A549 (cell line): Measurements from ENCODE around the gene PID1. TPM values are rescaled to one million over a fixed set of nuclear protein-coding genes. Genes with fewer than 3 reads are reported as not detected.

Experiments
- ATAC-seq, 2 experiments: fragments of 200-7000 bp in 1 of 2; fragments of >200 bp in 1 of 2; cut with Nextera tagmentation in 1 of 2; cut with Tn5 transposase in 1 of 2; 3 replicates each; pipeline versions ENCODE4 v1.8.0 to v1.9.1; 2018 to 2020; ENCODE audit warnings: mild to moderate bottlenecking in 1 of 2, moderate library complexity in 1 of 2
- CTCF ChIA-PET: fragments of 300-600 bp; sonication (Branson Sonifier 250); formaldehyde crosslinking; extraction: SDS; loops from one replicate; lab custom pipeline; 2021; ENCODE audit warnings: antibody characterized with exemption, inconsistent platforms; lab: Yijun Ruan, JAX
- POLR2A ChIA-PET: fragments of 350-600 bp; formaldehyde crosslinking; extraction: SDS; loops from one replicate; lab custom pipeline; 2021; ENCODE audit warnings: antibody characterized with exemption, inconsistent platforms; lab: Yijun Ruan, JAX
- DNase-seq, 2 experiments: peaks; one replicate each; pipeline versions ENCODE4 v3.0.0 to v3.0.0-alpha.2; 2011 to 2016; ENCODE audit warnings: low read depth in 1 of 2, low spot score in 1 of 2
- FAIRE-seq: peaks from 2 replicates; lab custom pipeline; 2011; peaks lifted over from hg19 to GRCh38; lab: Jason Lieb, UNC
- H3K27ac ChIP-seq, 2 experiments: fragments of >200 bp; sonication (Bioruptor Twin); formaldehyde crosslinking; 3 replicates each; pipeline ENCODE4 v1.5.1; 2016 to 2017
- H3K4me1 ChIP-seq: fragments of >200 bp; sonication (Bioruptor Twin); formaldehyde crosslinking; 3 replicates; pipeline ENCODE4 v1.6.1; 2016
- H3K4me2 ChIP-seq: fragments of >200 bp; sonication (Bioruptor Twin); formaldehyde crosslinking; 3 replicates; pipeline ENCODE4 v1.6.1; 2016
- H3K4me3 ChIP-seq: fragments of >200 bp; sonication (Bioruptor Twin); formaldehyde crosslinking; 3 replicates; pipeline ENCODE4 v1.5.1; 2016
- H3K9me3 ChIP-seq: fragments of >200 bp; sonication (Bioruptor Twin); formaldehyde crosslinking; 3 replicates; pipeline ENCODE4 v1.6.1; 2016
- BCL3 ChIP-seq: fragments of >200 bp; sonication (Bioruptor Twin); formaldehyde crosslinking; IDR thresholded peaks from 3 replicates; pipeline ENCODE4 v1.6.1; 2016
- BHLHE40 ChIP-seq: IDR thresholded peaks from 2 replicates; pipeline ENCODE4 v1.6.1; 2012; ENCODE audit warnings: low read depth, low read length, inconsistent platforms
- CEBPB ChIP-seq, 2 experiments: fragments of >200 bp in 1 of 2; sonication (Bioruptor Twin) in 1 of 2; formaldehyde crosslinking in 1 of 2; IDR thresholded peaks; 2 replicates each; pipeline ENCODE4 v1.6.1; 2012 to 2016
- CHD2 ChIP-seq: fragments of 150-350 bp; IDR thresholded peaks from 2 replicates; pipeline ENCODE4 v1.6.1; 2014; ENCODE audit warnings: low read length; ENCODE audit not compliant: partially characterized antibody
- CHD4 ChIP-seq: fragments of 200-600 bp; sonication (generic); IDR thresholded peaks from 2 replicates; pipeline ENCODE4 v1.6.1; 2016; ENCODE audit warnings: antibody characterized with exemption, mild to moderate bottlenecking, borderline replicate concordance
- EP300 ChIP-seq, 2 experiments: fragments of >200 bp; sonication (Bioruptor Twin); formaldehyde crosslinking; IDR thresholded peaks; 2 replicates in 1 of 2; 3 replicates in 1 of 2; pipeline ENCODE4 v1.6.1; 2016 to 2017
- ESRRA ChIP-seq: fragments of 150-350 bp; IDR thresholded peaks from 2 replicates; pipeline ENCODE4 v1.6.1; 2014; ENCODE audit warnings: mild to moderate bottlenecking, low read length, borderline replicate concordance
- GATA3 ChIP-seq: IDR thresholded peaks from 2 replicates; pipeline ENCODE4 v1.6.1; 2012; ENCODE audit warnings: borderline replicate concordance
- HOXB5 ChIP-seq: fragments of 250-450 bp; sonication (Bioruptor Pico); IDR thresholded peaks from 2 replicates; pipeline ENCODE4 v1.5.0; 2020; ENCODE audit warnings: mild to moderate bottlenecking, moderate library complexity
- KDM1A ChIP-seq: fragments of 200-600 bp; sonication (generic); IDR thresholded peaks from 2 replicates; pipeline ENCODE4 v1.6.1; 2016; ENCODE audit warnings: low read depth, mild to moderate bottlenecking
- NPAS2 ChIP-seq: fragments of 250-450 bp; sonication (Bioruptor Pico); IDR thresholded peaks from 2 replicates; pipeline ENCODE4 v1.8.0; 2022; ENCODE audit warnings: mild to moderate bottlenecking, moderate library complexity, borderline replicate concordance
- NR3C1 ChIP-seq: fragments of >200 bp; sonication (Bioruptor Twin); formaldehyde crosslinking; IDR thresholded peaks from 3 replicates; pipeline ENCODE4 v1.6.1; 2017
- RAD21 ChIP-seq, 2 experiments: fragments of >200 bp in 1 of 2; sonication (Bioruptor Twin) in 1 of 2; formaldehyde crosslinking in 1 of 2; IDR thresholded peaks in 1 of 2; conservative IDR thresholded peaks in 1 of 2; 2 replicates in 1 of 2; 3 replicates in 1 of 2; pipeline ENCODE4 v1.6.1; 2012 to 2018; ENCODE audit warnings: inconsistent platforms in 1 of 2
- RARB ChIP-seq: fragments of 250-450 bp; sonication (Bioruptor Pico); IDR thresholded peaks from 2 replicates; pipeline ENCODE4 v1.8.0; 2021; ENCODE audit warnings: mild to moderate bottlenecking, moderate library complexity
- RFX5 ChIP-seq: fragments of 450-650 bp; IDR thresholded peaks from 2 replicates; pipeline ENCODE4 v1.7.1; 2014; ENCODE audit warnings: antibody characterized with exemption, mild to moderate bottlenecking, moderate library complexity
- ZC3H11A ChIP-seq: fragments of 450-650 bp; IDR thresholded peaks from 2 replicates; pipeline ENCODE4 v1.6.1; 2014; ENCODE audit warnings: antibody characterized with exemption, mild to moderate bottlenecking
- WGBS: methylation state at CpG from one replicate; pipeline ENCODE4 v1.1.6; 2017; ENCODE audit errors: missing lambda C conversion rate; 5-methylcytosine and 5-hydroxymethylcytosine counted together
- polyA plus RNA-seq, 4 experiments: library from polyadenylated mRNA; depleted of rRNA in 3 of 4; stranded (reverse); fragments of >200 nt; fragmentation: RNase III in 1 of 4; extraction: RNeasy Plus Mini Kit Qiagen cat#74134 plus additional on column Dnase treatment in 1 of 4; gene quantifications; 2 replicates in 3 of 4; 3 replicates in 1 of 4; pipeline ENCODE4 v1.2.3, GENCODE V29; 2011 to 2017
- TF ChIP-seq, protein P1 (sequence below): fragments of 450-650 bp; IDR thresholded peaks from 2 replicates; pipeline ENCODE4 v1.6.1; 2014; ENCODE audit warnings: antibody characterized with exemption
- TF ChIP-seq, protein P2 (sequence below): fragments of >200 bp; sonication (Bioruptor Twin); formaldehyde crosslinking; IDR thresholded peaks from 3 replicates; pipeline ENCODE4 v1.5.1; 2016
- TF ChIP-seq, protein P3 (sequence below): fragments of 150-350 bp; IDR thresholded peaks from 2 replicates; pipeline ENCODE4 v1.6.1; 2014; ENCODE audit warnings: low read depth, mild to moderate bottlenecking, low read length

PID1 gene
- polyA plus RNA-seq, 2 of the 4 experiments (the other 2 are of a cell fraction) = 0.75 to 2.7 TPM

- no peak for TF ChIP-seq CHD4
- TF ChIP-seq RARB (CRISPR knock-in tag) = no peak
- no peak for TF ChIP-seq ZC3H11A
- TF ChIP-seq, protein P1, sequence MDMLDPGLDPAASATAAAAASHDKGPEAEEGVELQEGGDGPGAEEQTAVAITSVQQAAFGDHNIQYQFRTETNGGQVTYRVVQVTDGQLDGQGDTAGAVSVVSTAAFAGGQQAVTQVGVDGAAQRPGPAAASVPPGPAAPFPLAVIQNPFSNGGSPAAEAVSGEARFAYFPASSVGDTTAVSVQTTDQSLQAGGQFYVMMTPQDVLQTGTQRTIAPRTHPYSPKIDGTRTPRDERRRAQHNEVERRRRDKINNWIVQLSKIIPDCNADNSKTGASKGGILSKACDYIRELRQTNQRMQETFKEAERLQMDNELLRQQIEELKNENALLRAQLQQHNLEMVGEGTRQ = no peak
- TF ChIP-seq KDM1A = no peak
- TF ChIP-seq, all 56 proteins: peak for 0
These were observed 197.2 kb downstream of the PID1 start (continued) for GRCh38 chr2:229073935-229074334.

DNA sequence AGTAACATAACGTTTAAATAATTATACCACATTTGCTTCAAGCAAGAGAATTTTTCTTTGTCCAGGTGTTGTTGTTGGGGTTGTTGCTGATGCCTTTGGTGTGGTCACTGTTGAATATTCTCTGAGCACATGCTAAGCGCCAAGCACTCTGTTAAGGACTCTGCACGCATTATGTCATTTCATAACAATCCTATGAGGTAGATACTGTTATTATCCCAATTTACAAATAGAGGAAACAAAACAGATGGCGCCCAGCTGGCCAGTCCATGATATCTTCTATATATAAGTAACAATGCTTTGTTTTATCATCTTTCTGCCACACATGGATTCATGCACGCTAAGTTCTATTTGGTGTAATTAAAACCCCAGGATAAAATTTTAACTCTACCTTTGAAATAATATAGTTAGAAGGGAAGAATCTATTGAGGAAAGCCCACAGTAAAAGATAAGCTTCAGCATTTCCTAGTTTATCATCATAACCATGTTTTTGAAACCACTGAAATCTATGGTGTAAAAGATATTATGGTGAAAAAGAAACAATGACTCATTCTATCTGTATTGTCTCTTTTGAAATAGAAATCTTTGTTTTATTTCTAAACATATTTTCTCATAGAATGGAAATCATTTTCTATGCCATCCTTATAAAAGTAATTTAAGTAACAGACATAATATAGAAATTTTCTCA, 199.7 kb downstream of the PID1 start:
- Histone ChIP-seq H3K4me1 (no peaks in the 10 kb centered on the region), H3K9me3 (no peaks in the 10 kb centered on the region), H3K4me3 (no peak overlapping the region), H3K27ac (no peak overlapping the region), H3K4me2 (no peak overlapping the region)
- ATAC-seq (no peak), FAIRE-seq (no peak), DNase-seq (no peak)
- ChIA-PET POLR2A (no interaction called here), CTCF (no interaction called here)
- TF ChIP-seq, protein P2, sequence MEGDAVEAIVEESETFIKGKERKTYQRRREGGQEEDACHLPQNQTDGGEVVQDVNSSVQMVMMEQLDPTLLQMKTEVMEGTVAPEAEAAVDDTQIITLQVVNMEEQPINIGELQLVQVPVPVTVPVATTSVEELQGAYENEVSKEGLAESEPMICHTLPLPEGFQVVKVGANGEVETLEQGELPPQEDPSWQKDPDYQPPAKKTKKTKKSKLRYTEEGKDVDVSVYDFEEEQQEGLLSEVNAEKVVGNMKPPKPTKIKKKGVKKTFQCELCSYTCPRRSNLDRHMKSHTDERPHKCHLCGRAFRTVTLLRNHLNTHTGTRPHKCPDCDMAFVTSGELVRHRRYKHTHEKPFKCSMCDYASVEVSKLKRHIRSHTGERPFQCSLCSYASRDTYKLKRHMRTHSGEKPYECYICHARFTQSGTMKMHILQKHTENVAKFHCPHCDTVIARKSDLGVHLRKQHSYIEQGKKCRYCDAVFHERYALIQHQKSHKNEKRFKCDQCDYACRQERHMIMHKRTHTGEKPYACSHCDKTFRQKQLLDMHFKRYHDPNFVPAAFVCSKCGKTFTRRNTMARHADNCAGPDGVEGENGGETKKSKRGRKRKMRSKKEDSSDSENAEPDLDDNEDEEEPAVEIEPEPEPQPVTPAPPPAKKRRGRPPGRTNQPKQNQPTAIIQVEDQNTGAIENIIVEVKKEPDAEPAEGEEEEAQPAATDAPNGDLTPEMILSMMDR = no peak
- TF ChIP-seq EP300 (IDR thresholded peaks at IDR 0.05) = no peak
- TF ChIP-seq NPAS2 (CRISPR knock-in tag) = no peak
- TF ChIP-seq, protein P1 = no peak
- TF ChIP-seq BHLHE40 = no peak
- no peak for TF ChIP-seq GATA3
- TF ChIP-seq ESRRA = no peak
- TF ChIP-seq RAD21 (conservative IDR thresholded peaks at IDR 0.05 in 1 of 2, IDR thresholded peaks at IDR 0.05 in 1 of 2) = no peak
- TF ChIP-seq BCL3 = no peak
- TF ChIP-seq, protein P3, sequence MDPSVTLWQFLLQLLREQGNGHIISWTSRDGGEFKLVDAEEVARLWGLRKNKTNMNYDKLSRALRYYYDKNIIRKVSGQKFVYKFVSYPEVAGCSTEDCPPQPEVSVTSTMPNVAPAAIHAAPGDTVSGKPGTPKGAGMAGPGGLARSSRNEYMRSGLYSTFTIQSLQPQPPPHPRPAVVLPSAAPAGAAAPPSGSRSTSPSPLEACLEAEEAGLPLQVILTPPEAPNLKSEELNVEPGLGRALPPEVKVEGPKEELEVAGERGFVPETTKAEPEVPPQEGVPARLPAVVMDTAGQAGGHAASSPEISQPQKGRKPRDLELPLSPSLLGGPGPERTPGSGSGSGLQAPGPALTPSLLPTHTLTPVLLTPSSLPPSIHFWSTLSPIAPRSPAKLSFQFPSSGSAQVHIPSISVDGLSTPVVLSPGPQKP = no peak
- no peak for TF ChIP-seq NR3C1
- WGBS = 27% methylated on average over 5 of the region's 5 CpGs

- H3K27ac ChIP-seq = no peak overlapping the region
- FAIRE-seq (no peak), DNase-seq (no peak), ATAC-seq (no peak)
- POLR2A ChIA-PET = no interaction called here
- no peaks in the 10 kb centered on the region for H3K4me1 ChIP-seq
- TF ChIP-seq CEBPB (IDR thresholded peaks at IDR 0.05) (no peak), CHD2 (no peak), RFX5 (no peak), HOXB5 (no peak)
- no peaks in the 10 kb centered on the region for H3K9me3 ChIP-seq
- CTCF ChIA-PET = no interaction called here
- 44% methylated on average over 4 of the region's 4 CpGs for WGBS
- no peak overlapping the region for H3K4me2 ChIP-seq
- H3K4me3 ChIP-seq = no peak overlapping the region
These were observed 204.9 kb downstream of the PID1 start for GRCh38 chr2:229066121-229066715.
